HG03025 (cell line): ENCODE data around the gene TRABD2B.

Source experiments
- ATAC-seq: cut with Tn5 transposase; IDR thresholded peaks from one replicate; pipeline ENCODE4 v1.9.1; 2021; ENCODE audit warnings: mild to moderate bottlenecking, moderate library complexity; ENCODE audit not compliant: unreplicated experiment, low FRiP score

Gene TRABD2B

DNA sequence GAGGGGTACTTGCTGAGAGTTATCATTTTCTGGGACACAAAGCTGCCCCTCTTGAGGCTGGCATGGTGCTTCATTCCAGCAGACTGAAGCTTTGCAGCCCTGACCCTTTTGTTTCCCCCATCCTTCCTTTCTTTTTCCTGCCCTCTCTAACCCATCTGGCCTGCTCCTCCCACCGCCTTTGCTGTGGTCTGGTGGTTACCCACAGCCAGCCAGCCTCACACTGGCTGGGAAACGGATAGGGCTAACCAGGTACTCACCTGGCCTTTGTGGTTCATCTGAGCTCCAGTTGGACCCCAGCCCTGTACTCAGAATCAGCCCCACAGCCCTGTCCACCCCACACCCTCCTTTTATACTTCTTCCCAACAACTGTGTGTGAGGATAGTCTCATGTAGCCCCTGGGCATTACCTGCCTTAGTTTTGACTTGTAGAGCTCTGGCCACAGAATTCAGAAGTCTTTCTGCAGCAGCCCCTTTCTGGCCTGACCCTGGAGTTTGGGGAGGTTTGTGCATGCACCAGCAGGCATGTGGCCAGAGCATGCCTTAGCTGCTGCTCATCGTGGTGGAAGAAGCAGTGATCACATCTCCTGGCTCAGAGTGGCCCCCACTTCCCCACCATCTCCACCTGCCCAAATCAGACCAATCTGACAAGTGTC, 138.0 kb downstream of the TRABD2B start:
- ATAC-seq = no peak

DNA sequence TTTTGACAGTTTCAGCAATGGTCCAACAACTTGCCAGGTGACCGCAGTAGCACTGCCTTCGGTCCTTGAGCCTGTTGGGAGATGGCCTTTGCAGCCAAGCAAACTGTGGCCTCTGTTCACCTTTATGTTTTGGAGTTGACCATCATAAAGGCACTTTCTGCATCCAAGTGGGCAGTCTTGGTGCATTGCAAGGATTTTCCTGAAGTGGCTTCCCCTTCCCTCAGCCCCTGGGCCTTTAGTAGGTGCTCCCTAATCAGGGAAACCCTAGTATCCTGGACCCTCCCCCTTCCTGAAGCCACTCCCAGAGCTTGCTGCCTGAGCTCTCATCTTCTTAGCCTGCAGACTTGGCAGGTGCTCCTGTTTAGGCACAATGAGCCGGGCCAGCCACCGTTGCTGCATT, 140.2 kb downstream of the TRABD2B start:
- ATAC-seq = no peak

DNA sequence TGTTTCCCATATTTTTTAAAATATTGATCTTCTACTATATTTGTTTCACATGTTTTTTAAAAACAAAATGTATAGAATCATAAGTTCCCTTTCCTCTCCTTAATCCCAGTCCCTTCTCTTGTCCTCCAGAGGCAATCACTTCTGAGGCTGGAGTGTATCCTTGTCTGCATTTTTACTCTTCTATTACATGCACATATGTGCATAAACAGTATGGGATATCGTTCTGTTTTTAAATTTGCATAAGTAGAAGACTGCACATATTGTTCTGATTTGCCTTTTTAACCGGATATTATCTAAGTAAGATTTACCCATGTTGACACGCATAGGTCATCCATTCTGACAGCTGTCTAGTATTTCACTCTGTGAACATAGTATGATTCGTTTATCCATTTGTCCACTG, 142.0 kb downstream of the TRABD2B start:
- no peak for ATAC-seq

DNA sequence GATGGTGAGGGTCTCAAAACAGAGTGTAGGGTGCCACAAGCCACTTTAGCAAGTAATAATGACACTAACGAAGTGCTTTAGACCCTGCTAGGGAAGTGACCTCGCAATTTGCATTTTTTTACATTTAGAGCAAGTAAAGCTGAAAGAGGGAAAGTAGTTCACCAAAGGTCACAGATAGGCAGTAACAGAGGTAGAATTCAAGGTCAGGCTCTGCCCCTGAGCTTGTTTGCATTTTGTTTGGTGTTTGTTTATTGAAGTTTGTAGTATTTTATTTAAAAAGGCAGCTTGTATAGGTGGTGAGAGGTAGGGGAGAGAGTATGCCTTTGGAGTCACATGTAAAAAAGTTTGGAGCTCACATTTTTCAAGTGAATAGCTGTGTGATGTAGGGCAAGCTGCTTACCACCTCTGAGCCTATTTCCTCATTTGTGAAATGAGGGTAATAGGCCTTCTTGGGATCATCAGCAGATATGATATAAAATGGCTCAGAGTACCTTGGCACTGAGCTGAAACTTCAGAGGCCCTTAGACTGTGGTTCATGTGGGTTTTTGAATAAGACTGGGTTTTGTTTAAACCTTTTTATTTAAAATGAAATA, 142.5 kb downstream of the TRABD2B start:
- no peak for ATAC-seq

DNA sequence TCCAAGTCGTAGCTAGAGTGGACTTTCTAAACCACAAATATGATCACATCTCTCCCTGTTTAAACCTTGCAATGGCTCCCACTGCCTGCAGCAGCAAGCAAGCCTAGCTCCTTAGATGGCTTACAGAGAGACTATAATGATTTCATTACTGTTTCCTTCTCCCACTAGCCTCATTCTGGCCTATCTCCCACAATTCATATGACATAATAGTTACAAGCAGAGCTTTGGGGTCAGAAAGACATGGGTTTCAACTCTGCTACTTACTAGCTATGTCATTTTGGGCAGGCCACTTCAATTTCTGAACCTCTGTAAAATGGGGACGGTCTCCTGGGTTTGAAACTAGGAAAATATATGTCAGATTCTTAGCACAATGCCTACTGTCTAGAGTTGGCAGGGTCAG, 143.3 kb downstream of the TRABD2B start:
- no peak for ATAC-seq

DNA sequence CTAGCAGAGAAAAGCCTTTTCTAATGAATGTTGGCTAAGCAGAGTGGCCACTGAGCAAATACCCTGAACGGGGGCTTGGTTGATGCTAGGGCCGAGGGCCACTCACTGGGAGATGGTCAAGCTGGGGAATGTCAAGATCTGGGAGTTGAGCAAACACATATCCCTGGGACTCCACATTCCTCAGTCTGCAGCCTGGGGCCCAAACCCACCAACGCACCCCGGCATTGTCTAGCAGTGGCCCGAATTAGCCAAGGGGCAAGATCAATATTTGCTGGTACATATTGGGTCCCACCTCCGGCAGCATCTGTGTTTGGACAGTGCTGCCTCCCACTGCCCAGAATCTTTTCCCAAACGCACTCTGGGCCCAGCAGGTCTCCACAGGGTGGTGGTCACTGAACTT, 144.1 kb downstream of the TRABD2B start:
- ATAC-seq = no peak

DNA sequence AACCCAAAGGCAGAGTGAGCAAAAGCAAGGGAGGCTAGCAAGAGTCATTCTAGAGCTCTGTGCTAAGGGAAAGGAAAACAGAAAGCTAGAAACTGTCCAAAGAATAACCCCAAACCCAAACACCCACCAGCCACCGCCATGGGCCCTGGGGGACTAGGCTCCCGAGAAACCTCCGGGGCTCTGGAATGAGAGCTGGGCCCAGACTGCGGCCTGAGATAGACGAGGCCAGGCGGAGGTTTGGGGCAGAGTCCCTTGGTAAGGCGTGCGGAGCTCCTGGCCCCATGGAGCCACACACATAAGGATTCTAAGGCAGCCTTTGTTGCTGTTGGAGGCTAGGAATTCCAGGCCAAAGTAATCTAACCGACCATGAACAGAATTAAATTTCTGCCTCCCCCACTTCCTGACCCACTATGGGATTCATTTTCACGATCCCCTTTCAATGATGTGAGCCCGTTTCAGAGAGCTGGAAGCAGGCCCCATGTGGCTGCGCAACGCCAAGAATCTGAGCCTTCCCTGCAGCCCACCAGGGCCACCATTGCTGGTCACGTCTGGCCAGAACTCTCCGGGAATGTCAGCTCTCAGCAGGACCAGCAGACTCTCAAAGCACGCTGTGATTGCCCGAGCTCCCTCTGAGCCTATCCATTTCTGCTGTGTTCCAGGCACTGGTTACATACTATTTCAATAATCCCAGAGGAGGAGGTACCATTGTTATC, 145.0 kb downstream of the TRABD2B start:
- no peak for ATAC-seq

DNA sequence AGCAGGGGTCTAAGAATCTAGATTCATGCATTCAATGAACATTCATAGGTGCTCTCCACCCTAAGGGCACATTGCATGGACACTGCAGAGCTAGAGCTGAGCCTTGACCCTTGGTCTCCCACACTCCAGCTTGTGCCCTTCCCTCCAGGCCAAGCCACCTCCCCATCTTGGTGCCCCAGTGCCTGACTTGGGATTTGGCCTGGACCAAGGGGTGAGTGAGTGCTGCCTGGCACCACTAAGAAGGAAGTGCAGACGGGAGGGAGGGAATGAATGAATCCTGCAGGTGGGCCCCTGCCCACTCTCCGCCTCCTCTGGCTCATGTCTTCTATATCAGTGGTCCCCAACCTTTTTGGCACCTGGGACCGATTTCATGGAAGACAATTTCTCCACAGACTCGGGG, 146.7 kb downstream of the TRABD2B start:
- ATAC-seq = no peak

DNA sequence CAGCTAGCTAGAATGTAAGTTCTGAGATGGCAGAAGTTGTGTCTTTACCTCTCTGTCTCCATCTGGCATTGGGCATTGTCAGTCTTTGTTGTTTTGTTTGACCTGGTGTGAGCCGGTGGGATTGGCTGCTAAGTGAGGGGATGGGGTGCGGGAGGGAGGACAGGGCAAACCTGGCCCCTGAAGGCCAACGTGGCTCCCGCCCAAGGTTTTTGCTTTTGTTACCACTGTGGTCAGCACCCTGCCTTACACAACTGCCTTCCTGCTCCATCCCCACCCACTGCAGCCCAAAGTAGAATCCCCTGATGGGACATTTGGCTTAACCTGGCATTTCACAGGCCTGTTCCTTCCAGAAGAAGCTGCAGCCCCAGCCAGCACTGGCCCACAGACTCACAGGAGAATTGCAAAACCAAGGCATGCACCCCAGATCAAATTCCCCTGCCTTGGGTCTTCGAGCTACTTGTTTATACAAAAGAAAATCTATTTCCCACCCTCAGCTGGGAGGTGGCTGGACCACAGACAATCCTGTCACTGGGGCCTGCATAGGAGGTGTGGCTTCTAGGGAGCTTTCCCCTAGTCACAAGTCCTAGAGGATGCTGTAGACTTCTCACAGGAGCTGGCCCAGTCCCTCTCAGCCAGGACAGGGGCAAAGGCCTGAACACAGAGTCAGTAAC, 147.5 kb downstream of the TRABD2B start:
- no peak for ATAC-seq

DNA sequence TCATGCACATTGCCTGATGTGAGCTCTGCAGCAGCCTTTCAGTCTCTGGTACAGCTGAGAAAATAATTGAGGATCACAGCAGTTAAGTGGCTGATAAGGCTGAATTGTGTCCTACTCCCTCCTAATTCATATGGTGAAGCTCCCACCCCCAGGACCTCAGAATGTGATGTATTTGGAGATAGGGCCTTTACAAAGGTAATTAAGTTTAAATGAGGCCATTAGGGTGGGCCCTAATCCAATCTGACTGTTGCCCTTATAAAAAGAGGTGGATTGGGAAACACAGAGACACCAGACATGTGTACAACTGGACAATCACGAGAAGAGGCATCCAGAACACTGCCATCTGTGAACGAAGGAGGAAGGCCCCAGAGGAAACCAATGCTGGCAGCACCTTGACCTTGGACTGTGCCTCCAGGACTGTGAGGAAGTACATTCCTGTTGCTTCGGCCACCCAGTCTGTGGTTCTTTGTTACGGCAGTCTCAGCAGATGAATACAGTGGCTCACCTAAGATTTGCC, 148.1 kb downstream of the TRABD2B start:
- ATAC-seq = no peak

DNA sequence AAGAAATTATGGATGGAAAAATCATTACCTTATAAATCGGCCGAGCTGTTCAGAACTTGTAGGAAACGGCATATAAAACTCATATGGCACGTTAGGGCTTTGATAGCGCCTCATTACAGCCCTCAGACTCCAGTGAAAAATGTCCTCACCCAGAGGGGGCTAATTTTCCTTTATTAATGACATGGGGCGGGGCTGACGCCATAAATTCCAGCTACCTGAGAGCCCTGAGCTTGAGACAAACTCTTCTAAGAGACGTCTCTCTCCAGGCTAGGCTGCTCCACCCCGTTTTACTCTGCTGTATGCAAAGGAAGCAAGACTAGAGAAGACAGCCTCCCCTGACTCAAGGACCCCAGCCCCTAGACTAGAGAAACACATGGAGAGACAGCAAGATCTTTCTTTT, 149.4 kb downstream of the TRABD2B start:
- ATAC-seq = no peak

DNA sequence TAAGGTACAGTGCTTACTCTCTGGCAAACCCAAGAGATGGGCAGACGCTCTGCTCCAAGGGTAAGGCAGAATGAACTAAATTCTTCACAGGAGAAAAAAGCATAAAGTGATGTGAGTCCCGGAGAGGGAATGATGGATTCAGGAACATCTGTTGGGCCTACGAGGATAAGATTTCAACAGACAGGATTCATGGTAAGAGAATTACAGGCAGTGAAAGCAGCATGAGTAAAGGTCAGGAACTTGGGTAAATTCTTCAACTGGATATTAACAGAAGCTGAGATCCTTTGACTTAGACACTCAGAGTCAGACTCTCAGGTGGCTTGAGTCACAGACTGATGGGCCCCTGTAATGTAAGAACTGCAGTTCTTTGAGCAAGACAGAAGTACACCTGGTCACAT, 152.6 kb downstream of the TRABD2B start:
- ATAC-seq = no peak

DNA sequence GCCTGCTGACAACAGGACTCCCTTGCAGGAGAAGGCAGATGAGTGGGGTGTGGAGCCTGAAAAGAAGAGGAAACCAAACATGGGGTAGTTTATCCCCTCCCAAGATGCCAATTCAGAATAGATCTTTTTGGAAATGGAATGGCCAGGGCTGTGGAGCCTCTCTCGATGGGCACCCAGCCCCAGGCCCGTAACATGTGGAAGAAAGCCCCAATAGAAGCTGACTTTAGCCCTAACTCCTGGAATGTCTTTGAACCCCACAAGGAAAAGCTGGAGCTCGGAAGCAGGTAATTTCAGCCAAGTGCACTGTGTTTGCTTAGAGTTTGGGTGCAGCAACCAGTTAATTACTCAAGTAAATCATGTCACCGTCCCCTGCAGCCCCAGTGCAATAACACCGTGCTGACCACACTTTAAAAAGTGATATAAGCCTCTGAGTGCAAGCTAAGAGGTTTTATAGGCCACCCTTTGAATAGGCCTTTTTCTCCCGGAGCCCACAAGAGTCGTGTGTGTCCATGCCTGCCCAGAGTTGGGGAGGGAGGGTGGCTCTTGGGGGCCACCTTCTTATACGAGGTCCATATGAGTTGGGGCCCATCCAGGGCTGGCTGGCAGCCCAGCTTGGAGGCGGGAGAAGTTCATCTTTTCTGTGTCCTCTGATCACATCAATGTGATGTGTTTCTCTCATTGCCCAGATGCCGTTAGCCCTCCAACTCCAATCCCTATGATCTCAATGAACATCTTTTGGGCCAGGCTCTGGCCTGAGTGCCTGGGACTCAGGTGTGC, 153.2 kb downstream of the TRABD2B start:
- ATAC-seq = no peak

DNA sequence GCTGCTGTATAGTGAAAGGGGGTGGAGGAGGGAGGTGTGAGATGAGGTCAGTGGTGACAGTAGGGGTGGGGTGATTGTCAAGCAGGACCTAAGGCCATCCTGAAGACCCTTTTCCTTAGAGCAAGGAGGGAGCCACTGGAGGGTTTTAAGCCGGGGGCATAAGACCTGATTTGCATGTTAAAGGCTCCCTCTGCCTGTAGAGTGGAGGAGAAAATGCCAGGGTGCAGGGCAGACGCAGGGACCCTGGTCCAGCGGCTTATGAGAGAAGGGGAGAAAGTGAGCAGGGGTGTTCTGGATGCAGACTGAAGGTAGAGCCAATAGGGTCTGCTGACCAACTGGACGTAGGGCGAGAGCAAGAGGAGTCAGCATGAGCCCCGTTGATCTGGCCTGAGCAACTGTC, 154.1 kb downstream of the TRABD2B start:
- no peak for ATAC-seq

DNA sequence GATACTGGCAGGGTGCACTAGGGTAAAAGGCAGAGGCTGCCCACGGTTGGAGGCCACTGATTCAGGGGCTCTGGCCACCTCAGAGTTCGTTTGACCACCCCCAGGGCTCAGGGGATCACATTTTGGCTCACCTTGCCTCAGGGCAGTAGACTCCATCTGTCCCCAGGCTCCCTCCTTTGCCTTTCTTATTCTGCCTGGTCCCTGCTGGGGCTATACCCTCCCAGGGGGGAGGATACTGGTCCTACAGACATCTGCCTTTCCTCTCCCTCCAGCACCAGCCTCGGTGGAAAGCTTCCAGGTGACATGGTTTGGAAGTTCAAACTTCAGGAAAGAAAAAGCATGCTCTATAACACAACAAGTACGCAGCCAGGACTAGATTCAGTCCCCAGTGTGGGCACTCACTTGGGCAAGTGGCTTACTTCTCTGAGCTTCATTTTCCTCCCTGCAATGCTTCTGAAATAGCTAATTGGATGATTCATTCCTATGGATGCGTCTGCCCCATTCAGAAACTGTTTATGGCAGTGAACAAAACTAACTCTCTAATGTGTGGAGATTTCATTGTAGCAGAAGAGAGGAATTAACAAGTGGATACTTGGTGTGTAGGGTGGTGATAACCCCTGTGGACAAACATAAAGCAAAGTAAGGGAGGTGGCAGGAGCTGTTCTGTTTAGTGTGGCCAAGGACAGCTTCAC, 154.8 kb downstream of the TRABD2B start:
- ATAC-seq = no peak

DNA sequence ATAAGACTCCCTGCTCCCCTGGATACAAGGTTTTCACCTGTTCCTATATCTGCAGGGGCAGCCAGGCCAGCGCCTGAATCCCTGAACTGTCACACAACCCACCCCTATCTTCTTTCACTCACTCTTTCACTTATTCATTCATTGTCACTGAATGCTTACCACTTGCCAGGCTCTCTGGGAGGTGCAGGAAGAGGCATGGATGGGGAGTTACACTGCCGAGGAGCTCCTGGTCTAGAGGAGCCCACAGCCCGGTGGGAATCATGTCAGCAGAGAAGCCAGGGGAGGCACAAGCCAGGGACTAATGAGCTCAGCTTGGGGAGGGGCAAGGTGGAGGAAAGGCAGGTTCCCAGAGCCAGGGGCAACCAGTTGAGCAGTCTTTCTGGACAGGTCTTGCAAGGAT, 155.8 kb downstream of the TRABD2B start:
- no peak for ATAC-seq

DNA sequence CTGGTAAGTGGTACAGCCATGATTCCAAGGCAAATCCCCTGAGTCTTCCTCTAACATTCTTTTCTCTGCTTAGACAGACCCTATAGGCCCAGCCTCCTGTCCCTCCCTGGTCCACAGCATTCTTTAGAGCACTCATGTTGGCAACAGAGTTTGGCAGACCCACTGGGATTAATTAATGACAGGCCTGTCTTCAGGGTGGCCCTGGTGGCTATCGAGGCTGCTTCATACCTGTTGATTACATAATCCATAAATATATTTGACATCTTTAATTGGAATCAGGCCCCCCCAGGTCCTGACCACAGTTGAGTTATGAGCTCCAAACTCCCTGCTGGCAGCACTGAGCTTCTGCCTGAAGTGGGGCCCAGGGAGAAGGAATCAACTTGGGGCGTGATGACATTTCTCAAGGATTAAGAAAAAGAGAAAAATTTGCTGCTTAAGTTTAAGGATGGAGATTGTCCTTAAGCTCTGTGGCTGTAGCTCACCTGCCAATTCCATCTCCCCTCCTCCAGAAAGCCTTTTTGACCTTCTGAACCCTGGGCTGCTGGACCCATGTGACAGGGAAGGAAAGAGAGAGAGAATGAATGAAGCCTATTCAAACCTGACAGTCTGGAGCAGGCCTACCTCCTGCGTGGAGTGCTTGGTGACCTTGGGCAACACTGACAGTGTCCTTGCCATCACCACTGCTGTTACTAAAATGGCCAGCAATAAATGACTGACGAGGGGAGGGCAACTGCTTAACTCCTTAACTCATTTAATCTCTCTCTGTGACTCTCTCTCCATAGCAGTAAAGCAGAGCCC, 156.6 kb downstream of the TRABD2B start:
- no peak for ATAC-seq

DNA sequence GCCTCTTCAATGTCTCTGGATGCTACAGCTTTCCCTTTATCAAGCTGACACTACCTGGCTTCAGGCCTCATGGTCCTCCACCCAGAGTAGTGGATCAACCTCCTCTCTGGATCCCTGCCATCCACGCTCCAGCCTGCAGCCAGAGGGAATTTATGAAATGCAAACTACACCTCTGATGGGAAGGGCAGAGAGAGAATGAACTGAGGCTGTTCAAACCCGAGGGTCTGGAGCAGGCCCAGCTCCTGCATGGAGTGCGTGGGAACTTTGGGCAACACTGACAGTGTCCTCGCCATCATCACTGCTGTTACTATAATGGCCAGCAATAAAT, 157.8 kb downstream of the TRABD2B start:
- no peak for ATAC-seq
